Common myeloid progenitor, CD34-positive (primary cell): ENCODE data around the gene PDE4D.

Source experiments
- CTCF ChIA-PET: fragments of 350-600 bp; sonication (Branson Sonifier 250); formaldehyde crosslinking; loops from one replicate; lab custom pipeline; 2021; ENCODE audit warnings: antibody characterized with exemption; lab: Charles Lee
- POLR2A ChIA-PET: fragments of 350-600 bp; sonication (Branson Sonifier 250); formaldehyde crosslinking; loops from one replicate; lab custom pipeline; 2021; ENCODE audit warnings: antibody characterized with exemption; lab: Charles Lee
- DNase-seq, 3 donors: peaks; one replicate each; pipeline versions ENCODE4 v3.0.0 to v3.0.0-alpha.2; 2013
- H3K27ac ChIP-seq, 2 experiments: 1 replicate in 1 of 2; 2 replicates in 1 of 2; pipeline ENCODE4 v1.7.0; 2013; ENCODE audit warnings: inconsistent platforms in 2 of 2, low read length in 2 of 2, mild to moderate bottlenecking in 2 of 2, low read depth in 1 of 2, moderate library complexity in 1 of 2; ENCODE audit not compliant: severe bottlenecking in 2 of 2, insufficient read depth in 1 of 2, poor library complexity in 1 of 2
- H3K27me3 ChIP-seq, 5 experiments: replicated peaks in 2 of 5; 1 replicate in 3 of 5; 2 replicates in 2 of 5; pipeline versions ENCODE4 v1.6.1 to v1.7.0; 2013; ENCODE audit warnings: low read length in 4 of 5, mild to moderate bottlenecking in 2 of 5, moderate library complexity in 2 of 5, inconsistent platforms in 1 of 5; ENCODE audit not compliant: insufficient read depth in 5 of 5, control insufficient read depth in 4 of 5
- H3K36me3 ChIP-seq, 4 experiments: 1 replicate in 2 of 4; 2 replicates in 2 of 4; pipeline versions ENCODE4 v1.6.1 to v1.7.0; 2013; ENCODE audit warnings: low read length in 3 of 4, control low read depth in 1 of 4, mild to moderate bottlenecking in 1 of 4; ENCODE audit not compliant: control insufficient read depth in 4 of 4, insufficient read depth in 4 of 4
- H3K4me1 ChIP-seq, 4 experiments: 1 replicate in 3 of 4; 2 replicates in 1 of 4; pipeline versions ENCODE4 v1.6.1 to v1.7.1; 2013; ENCODE audit warnings: low read length in 3 of 4, mild to moderate bottlenecking in 3 of 4, control low read depth in 1 of 4, inconsistent platforms in 1 of 4, moderate library complexity in 1 of 4; ENCODE audit not compliant: control insufficient read depth in 4 of 4, insufficient read depth in 4 of 4; ENCODE audit errors: control extremely low read depth in 1 of 4
- H3K4me3 ChIP-seq, 7 experiments: 1 replicate in 4 of 7; 2 replicates in 3 of 7; pipeline versions ENCODE4 v1.5.1 to v1.7.0; 2013; ENCODE audit warnings: mild to moderate bottlenecking in 7 of 7, low read length in 6 of 7, moderate library complexity in 6 of 7, inconsistent platforms in 2 of 7, low read depth in 2 of 7, control low read depth in 1 of 7; ENCODE audit not compliant: insufficient read depth in 4 of 7, control insufficient read depth in 1 of 7; ENCODE audit errors: extremely low read depth in 1 of 7
- H3K9me3 ChIP-seq, 5 experiments: 1 replicate in 4 of 5; 2 replicates in 1 of 5; pipeline versions ENCODE4 v1.6.1 to v1.7.1; 2013; ENCODE audit warnings: low read length in 4 of 5, mild to moderate bottlenecking in 2 of 5, inconsistent platforms in 1 of 5, low read depth in 1 of 5, moderate library complexity in 1 of 5; ENCODE audit not compliant: control insufficient read depth in 4 of 5, insufficient read depth in 2 of 5; ENCODE audit errors: control extremely low read depth in 1 of 5
- WGBS: methylation state at CpG from one replicate; pipeline ENCODE4 v1.1.5; 2013; ENCODE audit not compliant: insufficient coverage; 5-methylcytosine and 5-hydroxymethylcytosine counted together

Gene PDE4D

DNA sequence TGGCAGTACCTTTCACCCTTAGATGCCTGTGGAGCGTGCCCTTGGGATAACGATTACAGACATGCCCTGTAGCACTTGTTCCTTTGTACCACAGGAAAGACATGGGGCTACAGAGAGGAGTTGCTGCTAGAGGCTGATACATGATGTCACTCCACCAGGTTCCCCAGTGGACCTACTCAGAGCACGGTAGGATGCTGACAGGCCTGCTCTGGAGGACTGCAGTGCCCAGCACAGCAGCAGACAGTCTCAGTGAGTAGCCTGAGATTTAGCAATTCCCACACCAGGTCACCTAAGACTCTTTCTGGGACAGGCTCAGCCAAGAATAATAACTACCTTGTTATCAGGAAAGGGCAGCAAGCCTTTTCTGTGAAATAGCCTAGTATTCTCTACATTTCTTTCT is 28.8 kb downstream of the PDE4D start:
- no peak overlapping the region for H3K27ac ChIP-seq
- no peak overlapping the region for H3K4me3 ChIP-seq
- no peaks in the 10 kb centered on the region for H3K4me1 ChIP-seq
- WGBS, result no CpG with 5 or more reads among the region's 3 CpGs
- no peaks in the 10 kb centered on the region for H3K9me3 ChIP-seq
- ChIA-PET CTCF (no interaction called here), POLR2A (no interaction called here)
- no peaks in the 10 kb centered on the region for H3K36me3 ChIP-seq
- peaks cover 0 to 5% (median 0%) of the 10 kb centered on the region in 5 experiments for H3K27me3 ChIP-seq
- no peak for DNase-seq

DNA sequence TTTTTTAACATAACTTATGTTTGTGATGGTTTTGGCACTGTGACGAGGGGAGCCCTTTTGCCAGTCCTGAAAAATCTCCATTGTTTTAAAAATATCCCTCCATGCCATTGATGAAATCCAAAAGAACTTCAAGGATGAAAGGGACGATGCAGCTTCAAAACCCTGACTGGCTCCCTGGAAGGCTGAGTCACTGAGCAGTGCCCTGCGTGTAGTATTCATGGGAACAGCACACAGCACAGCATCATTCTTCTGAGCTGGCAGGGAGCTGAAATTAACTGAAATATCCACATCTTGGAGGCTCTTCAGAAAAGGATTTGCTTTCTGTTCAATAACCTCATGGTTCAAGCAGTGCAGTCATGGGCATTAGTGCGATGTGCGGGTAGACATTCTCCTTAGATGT is 29.7 kb downstream of the PDE4D start:
- no peaks in the 10 kb centered on the region for H3K9me3 ChIP-seq
- H3K4me3 ChIP-seq, result no peak overlapping the region
- H3K27ac ChIP-seq, result no peak overlapping the region
- no peak for DNase-seq
- ChIA-PET CTCF (no interaction called here), POLR2A (no interaction called here)
- H3K27me3 ChIP-seq, result peaks cover 0 to 5% (median 0%) of the 10 kb centered on the region in 5 experiments
- no peaks in the 10 kb centered on the region for H3K36me3 ChIP-seq
- H3K4me1 ChIP-seq, result no peaks in the 10 kb centered on the region
- 96% methylated on average over 4 of the region's 5 CpGs for WGBS

DNA sequence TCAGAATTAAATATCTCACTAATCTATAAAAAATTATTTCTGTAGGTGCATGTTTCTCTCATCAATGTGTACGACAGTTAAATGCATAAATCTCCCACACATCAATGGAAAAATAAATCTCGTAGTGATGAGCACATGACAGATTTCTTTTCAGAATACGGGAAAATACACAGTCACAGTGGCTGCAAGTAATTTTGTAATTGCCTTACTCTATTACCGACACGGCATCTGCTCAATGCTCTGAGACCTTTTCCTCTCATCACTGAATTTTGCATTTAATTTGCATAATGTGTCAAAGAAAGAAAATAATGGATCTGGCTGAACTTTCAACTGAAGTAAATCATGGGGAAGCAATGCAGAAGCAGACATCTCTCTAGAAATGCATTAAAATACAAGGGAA is 37.2 kb downstream of the PDE4D start:
- 100% methylated on average over 2 of the region's 5 CpGs for WGBS
- H3K36me3 ChIP-seq, result no peaks in the 10 kb centered on the region
- no peaks in the 10 kb centered on the region for H3K27me3 ChIP-seq
- CTCF ChIA-PET, result no interaction called here
- H3K4me1 ChIP-seq, result no peaks in the 10 kb centered on the region
- H3K9me3 ChIP-seq, result no peaks in the 10 kb centered on the region
- H3K4me3 ChIP-seq, result no peak overlapping the region
- no peak overlapping the region for H3K27ac ChIP-seq
- POLR2A ChIA-PET, result no interaction called here
- no peak for DNase-seq

DNA sequence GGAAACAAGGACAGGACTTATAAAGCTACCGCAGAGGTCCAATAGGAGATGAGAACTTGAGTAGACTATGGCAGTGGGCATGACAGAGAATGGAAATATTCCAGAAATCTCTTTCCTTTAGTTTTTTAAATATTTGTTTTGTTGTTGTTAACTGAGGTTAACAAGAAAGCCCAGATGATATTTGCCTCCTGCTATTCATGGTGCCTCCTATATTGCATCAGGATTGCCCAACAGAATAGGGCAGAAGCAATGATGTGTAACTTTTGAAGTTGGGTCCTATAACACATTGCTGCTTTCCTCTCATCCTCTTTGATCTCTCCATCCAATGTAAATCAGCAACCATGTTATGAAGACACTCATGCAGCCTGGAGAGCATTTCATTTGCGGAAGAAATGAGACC is 42.8 kb downstream of the PDE4D start:
- Histone ChIP-seq H3K4me3 (no peak overlapping the region), H3K36me3 (no peaks in the 10 kb centered on the region), H3K27ac (no peak overlapping the region), H3K4me1 (no peaks in the 10 kb centered on the region), H3K27me3 (no peaks in the 10 kb centered on the region), H3K9me3 (no peaks in the 10 kb centered on the region)
- POLR2A ChIA-PET, result no interaction called here
- WGBS, result 100% methylated on average over 1 of the region's 2 CpGs
- no peak for DNase-seq
- CTCF ChIA-PET, result no interaction called here

DNA sequence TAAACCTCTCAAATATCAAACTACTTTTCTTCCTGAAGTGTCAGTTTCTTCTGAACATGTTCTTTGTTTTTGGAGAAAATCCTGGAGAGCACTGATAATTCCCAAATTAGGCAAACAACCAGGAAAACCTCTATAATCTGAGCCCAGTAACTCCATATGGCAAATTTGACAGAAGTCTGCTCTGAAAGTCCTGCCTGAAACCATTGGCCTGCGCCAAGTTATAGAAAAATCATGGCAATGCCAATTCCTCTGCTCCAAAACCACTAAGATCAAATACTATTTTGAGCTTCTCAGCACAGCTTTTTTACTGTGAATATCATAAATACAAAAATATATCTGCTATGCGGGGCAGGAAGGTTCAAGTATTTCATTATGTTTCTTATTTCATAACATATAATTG is 45.9 kb downstream of the PDE4D start:
- ChIA-PET POLR2A (no interaction called here), CTCF (no interaction called here)
- H3K9me3 ChIP-seq, result no peaks in the 10 kb centered on the region
- no peak overlapping the region for H3K27ac ChIP-seq
- 80% methylated on average over 1 of the region's 2 CpGs for WGBS
- peaks cover 0 to 1% (median 0%) of the 10 kb centered on the region in 5 experiments for H3K27me3 ChIP-seq
- H3K36me3 ChIP-seq, result no peaks in the 10 kb centered on the region
- H3K4me3 ChIP-seq, result no peak overlapping the region
- DNase-seq, result no peak
- H3K4me1 ChIP-seq, result no peaks in the 10 kb centered on the region

DNA sequence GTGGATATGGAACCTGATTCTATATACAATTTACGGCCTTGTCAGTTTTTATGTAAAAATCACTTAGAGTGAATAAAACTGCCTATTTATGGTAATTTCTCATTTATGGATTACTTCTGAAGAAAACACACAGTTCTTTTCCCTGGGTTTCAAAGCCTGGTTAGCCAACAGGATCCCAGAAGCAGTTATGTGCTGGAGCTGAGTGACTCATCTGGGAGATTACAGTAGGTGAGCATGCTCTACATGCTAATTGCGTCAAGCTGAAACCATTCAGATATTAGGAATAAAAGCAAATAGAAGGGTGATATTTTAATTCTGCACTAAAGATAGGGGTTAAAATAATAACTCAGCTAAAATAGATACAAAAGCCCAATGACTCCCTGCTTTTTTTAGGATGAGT is 47.8 kb downstream of the PDE4D start:
- H3K27me3 ChIP-seq, result peaks cover 0 to 1% (median 0%) of the 10 kb centered on the region in 5 experiments
- H3K36me3 ChIP-seq, result no peaks in the 10 kb centered on the region
- no peaks in the 10 kb centered on the region for H3K9me3 ChIP-seq
- DNase-seq, result no peak
- WGBS, result no CpG with 5 or more reads among the region's 2 CpGs
- ChIA-PET CTCF (interaction anchor here (0.7 kb wide), 1 partner anchor 14 kb away, joined by 3 read pairs; no protein-coding TSS in a partner anchor), POLR2A (no interaction called here)
- H3K27ac ChIP-seq, result no peak overlapping the region
- no peak overlapping the region for H3K4me3 ChIP-seq
- H3K4me1 ChIP-seq, result no peaks in the 10 kb centered on the region

DNA sequence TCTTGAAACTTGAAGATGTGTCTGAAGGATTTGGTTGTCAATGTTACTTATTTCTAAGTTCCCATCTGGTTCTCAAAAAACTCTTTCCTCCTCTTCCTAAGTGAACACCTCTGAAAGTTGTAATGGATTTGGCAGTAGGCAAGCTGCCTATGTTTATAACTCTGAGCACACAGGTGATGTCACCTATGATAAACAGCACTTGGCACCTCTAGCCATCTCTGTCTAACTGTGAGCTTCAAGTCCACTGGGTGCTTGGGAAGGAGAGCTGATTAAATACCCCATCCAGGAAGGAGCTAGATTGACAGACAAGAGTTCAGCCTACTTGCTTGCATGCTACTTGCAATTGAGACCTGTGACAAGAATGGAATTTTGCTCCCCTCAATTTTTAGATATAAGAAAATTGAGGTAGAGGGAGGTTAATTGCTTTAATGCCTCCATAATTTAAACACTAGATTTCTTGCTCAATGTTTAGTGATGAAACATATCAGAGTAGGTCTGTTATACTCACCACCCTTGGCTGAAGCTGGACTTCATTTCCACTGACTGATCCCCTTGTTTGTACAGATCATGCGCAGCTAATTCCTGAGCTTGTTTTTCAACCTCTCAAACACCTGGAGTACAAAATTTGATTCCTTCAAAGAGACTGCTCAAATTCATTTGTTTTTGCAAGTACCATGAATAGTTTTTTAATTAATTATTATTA is 49.9 kb downstream of the PDE4D start:
- Histone ChIP-seq H3K27me3 (peaks cover 0 to 1% (median 0%) of the 10 kb centered on the region in 5 experiments), H3K4me3 (no peak overlapping the region), H3K27ac (no peak overlapping the region), H3K4me1 (no peaks in the 10 kb centered on the region), H3K36me3 (no peaks in the 10 kb centered on the region), H3K9me3 (no peaks in the 10 kb centered on the region)
- POLR2A ChIA-PET, result interaction anchor here (0.6 kb wide), 1 partner anchor 974 kb away, joined by 3 read pairs; no protein-coding TSS in a partner anchor
- no peak for DNase-seq
- no CpG with 5 or more reads among the region's 1 CpG for WGBS
- CTCF ChIA-PET, result no interaction called here
